Endodermal cell (in vitro differentiated cells): ENCODE results near the gene PTPRN2. TPM values are rescaled to one million over a fixed set of nuclear protein-coding genes. Genes with fewer than 3 reads are reported as not detected.

ENCODE experiments used
- DNase-seq: peaks from one replicate; pipeline ENCODE4 v3.0.0-alpha.2; 2017
- H3K27ac ChIP-seq: 2 replicates; pipeline ENCODE4 v1.5.1; 2013; ENCODE audit warnings: mild to moderate bottlenecking, low read depth, low read length, moderate library complexity
- H3K27me3 ChIP-seq: 2 replicates; pipeline ENCODE4 v1.6.1; 2013; ENCODE audit warnings: mild to moderate bottlenecking, low read length, moderate library complexity; ENCODE audit not compliant: insufficient read depth, control insufficient read depth, poor library complexity, severe bottlenecking
- H3K36me3 ChIP-seq: 2 replicates; pipeline ENCODE4 v1.7.0; 2013; ENCODE audit warnings: mild to moderate bottlenecking, low read length, moderate library complexity; ENCODE audit not compliant: control insufficient read depth, insufficient read depth
- H3K4me1 ChIP-seq: one replicate; pipeline ENCODE4 v1.7.0; 2013; ENCODE audit warnings: low read length; ENCODE audit not compliant: control insufficient read depth, insufficient read depth
- H3K4me3 ChIP-seq: 2 replicates; pipeline ENCODE4 v1.5.1; 2013; ENCODE audit warnings: mild to moderate bottlenecking, low read length, moderate library complexity
- H3K9ac ChIP-seq: 2 replicates; pipeline ENCODE4 v1.6.1; 2013; ENCODE audit warnings: mild to moderate bottlenecking, low read length, moderate library complexity; ENCODE audit not compliant: poor library complexity, severe bottlenecking; ENCODE audit errors: extremely low read depth
- H3K9me3 ChIP-seq: 2 replicates; pipeline ENCODE4 v1.6.1; 2013; ENCODE audit warnings: mild to moderate bottlenecking, low read length, moderate library complexity; ENCODE audit not compliant: control insufficient read depth
- H3K27ac Mint-ChIP-seq: 2 replicates; pipeline ENCODE4 v1.8.0; 2020; ENCODE audit warnings: mixed read lengths
- H3K27me3 Mint-ChIP-seq: 2 replicates; pipeline ENCODE4 v1.8.0; 2021; ENCODE audit warnings: mild to moderate bottlenecking, mixed read lengths; ENCODE audit not compliant: insufficient read depth
- H3K36me3 Mint-ChIP-seq: 2 replicates; pipeline ENCODE4 v1.8.0; 2020; ENCODE audit warnings: low read depth, mixed read lengths
- H3K4me1 Mint-ChIP-seq: 2 replicates; pipeline ENCODE4 v1.8.0; 2020; ENCODE audit warnings: mixed read lengths
- H3K4me3 Mint-ChIP-seq: 2 replicates; pipeline ENCODE4 v1.8.0; 2020; ENCODE audit warnings: mild to moderate bottlenecking, moderate library complexity, mixed read lengths
- H3K9me3 Mint-ChIP-seq: 2 replicates; pipeline ENCODE4 v1.8.0; 2020; ENCODE audit warnings: mild to moderate bottlenecking, mixed read lengths
- WGBS, 2 experiments: methylation state at CpG; one replicate each; pipeline versions ENCODE4 v1.1.5 to v1.1.7; 2013; ENCODE audit warnings: missing lambda C conversion rate in 2 of 2, mixed read lengths in 1 of 2; ENCODE audit not compliant: insufficient coverage in 1 of 2, insufficient read length in 1 of 2; 5-methylcytosine and 5-hydroxymethylcytosine counted together
- total RNA-seq, 2 donors: library from RNA; stranded (reverse); fragmentation: NEBNext Ultra II Directional in 1 of 2; extraction: Animal tissue kit (Norgen Biotek cat#: 25700) in 1 of 2; gene quantifications; 2 replicates in 1 of 2; 3 replicates in 1 of 2; pipeline ENCODE4 v1.2.1, GENCODE V29; 2021
- TF ChIP-seq, protein P1 (sequence below): fragments of 200-600 bp; sonication (generic); conservative IDR thresholded peaks from 2 replicates; pipeline ENCODE4 v1.5.0; 2021; ENCODE audit warnings: antibody characterized with exemption, mild to moderate bottlenecking

The PTPRN2 gene
- total RNA-seq, 2 donors from 2014 or later, result 0.69 to 1.2 TPM

DNA sequence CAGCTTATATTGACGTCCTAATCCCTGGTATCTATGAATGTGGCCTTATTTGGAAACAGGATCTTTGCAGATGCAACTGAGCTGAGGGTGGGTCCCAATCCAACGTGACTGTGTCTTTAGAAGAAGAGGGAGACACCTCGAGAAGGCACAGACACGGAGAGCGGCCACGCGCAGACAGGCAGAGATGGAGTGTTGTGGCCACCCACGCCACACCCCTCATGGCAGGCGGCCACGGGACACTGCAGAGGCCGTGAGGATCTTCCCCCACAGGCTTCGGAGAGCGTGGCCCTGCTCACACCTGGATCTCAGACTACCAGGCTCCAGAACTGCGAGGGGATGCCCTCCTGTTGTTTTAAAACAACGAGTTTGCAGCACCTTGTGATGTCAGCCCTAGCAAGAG lies 1005.9 kb downstream of the PTPRN2 start:
- H3K4me3 ChIP-seq, result no peak overlapping the region
- Mint-ChIP-seq H3K9me3 (no peaks in the 10 kb centered on the region), H3K4me1 (peaks cover 4% of the 10 kb centered on the region), H3K27me3 (peaks cover 21% of the 10 kb centered on the region), H3K4me3 (no peak overlapping the region), H3K36me3 (no peaks in the 10 kb centered on the region), H3K27ac (no peak overlapping the region)
- no peaks in the 10 kb centered on the region for H3K27me3 ChIP-seq
- DNase-seq, result no peak
- no peak overlapping the region for H3K9ac ChIP-seq
- no peaks in the 10 kb centered on the region for H3K36me3 ChIP-seq
- no peaks in the 10 kb centered on the region for H3K4me1 ChIP-seq
- H3K9me3 ChIP-seq, result peaks cover 62% of the 10 kb centered on the region
- TF ChIP-seq, protein P1, sequence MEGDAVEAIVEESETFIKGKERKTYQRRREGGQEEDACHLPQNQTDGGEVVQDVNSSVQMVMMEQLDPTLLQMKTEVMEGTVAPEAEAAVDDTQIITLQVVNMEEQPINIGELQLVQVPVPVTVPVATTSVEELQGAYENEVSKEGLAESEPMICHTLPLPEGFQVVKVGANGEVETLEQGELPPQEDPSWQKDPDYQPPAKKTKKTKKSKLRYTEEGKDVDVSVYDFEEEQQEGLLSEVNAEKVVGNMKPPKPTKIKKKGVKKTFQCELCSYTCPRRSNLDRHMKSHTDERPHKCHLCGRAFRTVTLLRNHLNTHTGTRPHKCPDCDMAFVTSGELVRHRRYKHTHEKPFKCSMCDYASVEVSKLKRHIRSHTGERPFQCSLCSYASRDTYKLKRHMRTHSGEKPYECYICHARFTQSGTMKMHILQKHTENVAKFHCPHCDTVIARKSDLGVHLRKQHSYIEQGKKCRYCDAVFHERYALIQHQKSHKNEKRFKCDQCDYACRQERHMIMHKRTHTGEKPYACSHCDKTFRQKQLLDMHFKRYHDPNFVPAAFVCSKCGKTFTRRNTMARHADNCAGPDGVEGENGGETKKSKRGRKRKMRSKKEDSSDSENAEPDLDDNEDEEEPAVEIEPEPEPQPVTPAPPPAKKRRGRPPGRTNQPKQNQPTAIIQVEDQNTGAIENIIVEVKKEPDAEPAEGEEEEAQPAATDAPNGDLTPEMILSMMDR, result no peak
- H3K27ac ChIP-seq, result no peak overlapping the region
- 71 to 77% methylated on average over 14 to 15 of the region's 15 CpGs for WGBS, 2 experiments

DNA sequence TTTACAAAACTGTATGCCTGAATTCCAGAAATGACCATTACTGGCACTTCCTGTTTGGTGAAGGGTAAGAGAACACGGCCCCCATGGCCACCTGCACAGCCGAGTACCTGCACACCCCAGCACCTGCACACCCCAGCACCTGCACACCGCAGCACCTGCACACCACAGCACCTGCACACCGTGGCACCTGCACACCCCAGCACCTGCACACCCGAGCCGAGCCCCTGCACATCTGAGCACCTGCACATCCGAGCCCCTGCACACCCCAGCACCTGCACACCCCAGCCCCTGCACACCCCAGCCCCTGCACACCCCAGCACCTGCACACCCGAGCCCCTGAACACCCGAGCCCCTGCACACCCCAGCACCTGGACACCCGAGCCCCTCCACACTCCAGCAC lies 1007.3 kb downstream of the PTPRN2 start:
- 70 to 91% methylated on average over 5 to 8 of the region's 10 CpGs for WGBS, 2 experiments
- Mint-ChIP-seq H3K36me3 (no peaks in the 10 kb centered on the region), H3K27me3 (peaks cover 16% of the 10 kb centered on the region), H3K9me3 (no peaks in the 10 kb centered on the region), H3K27ac (no peak overlapping the region), H3K4me3 (no peak overlapping the region), H3K4me1 (no peaks in the 10 kb centered on the region)
- Histone ChIP-seq H3K4me3 (no peak overlapping the region), H3K27ac (no peak overlapping the region), H3K9me3 (peaks cover 60% of the 10 kb centered on the region), H3K36me3 (no peaks in the 10 kb centered on the region), H3K4me1 (no peaks in the 10 kb centered on the region), H3K27me3 (no peaks in the 10 kb centered on the region), H3K9ac (no peak overlapping the region)
- DNase-seq, result no peak
- TF ChIP-seq, protein P1, result no peak

DNA sequence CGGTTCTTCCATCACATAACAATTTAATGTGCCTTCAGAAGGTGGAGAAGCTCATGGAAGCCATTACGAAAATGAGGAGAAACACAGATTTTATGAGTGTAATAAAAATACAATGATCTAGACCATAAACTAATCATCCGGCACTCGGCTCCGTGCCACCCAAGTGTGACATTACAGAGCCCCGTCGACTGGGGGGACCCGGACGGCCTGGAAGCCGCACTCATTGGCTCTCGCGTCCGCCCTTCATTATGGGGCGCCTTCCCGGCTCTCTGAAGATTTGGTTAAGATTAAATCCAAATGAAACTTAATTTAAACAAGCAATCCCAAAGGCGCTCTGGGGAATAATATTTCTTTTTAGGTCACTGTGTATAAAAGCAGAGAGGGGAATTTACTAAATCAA lies 1008.2 kb downstream of the PTPRN2 start:
- DNase-seq, result no peak
- Histone ChIP-seq H3K9me3 (peaks cover 60% of the 10 kb centered on the region), H3K4me1 (no peaks in the 10 kb centered on the region), H3K27me3 (no peaks in the 10 kb centered on the region), H3K27ac (no peak overlapping the region), H3K36me3 (no peaks in the 10 kb centered on the region), H3K9ac (no peak overlapping the region), H3K4me3 (no peak overlapping the region)
- 82 to 89% methylated on average over 6 to 16 of the region's 16 CpGs for WGBS, 2 experiments
- no peak overlapping the region for H3K4me3 Mint-ChIP-seq
- H3K27ac Mint-ChIP-seq, result no peak overlapping the region
- TF ChIP-seq, protein P1, result no peak
- no peaks in the 10 kb centered on the region for H3K4me1 Mint-ChIP-seq
- peaks cover 16% of the 10 kb centered on the region for H3K27me3 Mint-ChIP-seq
- H3K9me3 Mint-ChIP-seq, result no peaks in the 10 kb centered on the region
- no peaks in the 10 kb centered on the region for H3K36me3 Mint-ChIP-seq
